Measurements from ENCODE around the gene ABCC2.

ABCC2 gene

GRCh38 chr10:99787782-99788445, 5.5 kb downstream of the ABCC2 start:
- Mint-ChIP-seq H3K4me3 (no peak overlapping the region), H3K36me3 (peaks cover 13% of the 10 kb centered on the region), H3K27me3 (no peaks in the 10 kb centered on the region), H3K27ac (no peak overlapping the region), H3K4me1 (no peaks in the 10 kb centered on the region), H3K9me3 (no peaks in the 10 kb centered on the region)

- H3K36me3 Mint-ChIP-seq, result peaks cover 17% of the 10 kb centered on the region
- no peaks in the 10 kb centered on the region for H3K9me3 Mint-ChIP-seq
- no peak overlapping the region for H3K4me3 Mint-ChIP-seq
- H3K27ac Mint-ChIP-seq, result no peak overlapping the region
- no peaks in the 10 kb centered on the region for H3K27me3 Mint-ChIP-seq
- no peaks in the 10 kb centered on the region for H3K4me1 Mint-ChIP-seq
Observed at GRCh38 chr10:99788598-99789256, 6.3 kb downstream of the ABCC2 start.

- Mint-ChIP-seq H3K4me3 (no peak overlapping the region), H3K4me1 (no peaks in the 10 kb centered on the region), H3K36me3 (peaks cover 15% of the 10 kb centered on the region), H3K27me3 (no peaks in the 10 kb centered on the region), H3K9me3 (no peaks in the 10 kb centered on the region), H3K27ac (no peak overlapping the region)
Observed at GRCh38 chr10:99791831-99792230, 9.4 kb downstream of the ABCC2 start.

GRCh38 chr10:99793819-99794218, 11.4 kb downstream of the ABCC2 start:
- H3K27me3 Mint-ChIP-seq, result no peaks in the 10 kb centered on the region
- H3K4me3 Mint-ChIP-seq, result no peak overlapping the region
- H3K27ac Mint-ChIP-seq, result no peak overlapping the region
- H3K9me3 Mint-ChIP-seq, result no peaks in the 10 kb centered on the region
- H3K4me1 Mint-ChIP-seq, result no peaks in the 10 kb centered on the region
- H3K36me3 Mint-ChIP-seq, result peaks cover 7% of the 10 kb centered on the region

- Mint-ChIP-seq H3K4me3 (no peak overlapping the region), H3K36me3 (peaks cover 4% of the 10 kb centered on the region), H3K27me3 (no peaks in the 10 kb centered on the region), H3K27ac (no peak overlapping the region), H3K4me1 (no peaks in the 10 kb centered on the region), H3K9me3 (no peaks in the 10 kb centered on the region)
Observed at GRCh38 chr10:99796928-99797327, 14.5 kb downstream of the ABCC2 start.

- H3K4me1 Mint-ChIP-seq, result no peaks in the 10 kb centered on the region
- H3K27ac Mint-ChIP-seq, result no peak overlapping the region
- H3K27me3 Mint-ChIP-seq, result no peaks in the 10 kb centered on the region
- H3K4me3 Mint-ChIP-seq, result no peak overlapping the region
- peaks cover 4% of the 10 kb centered on the region for H3K36me3 Mint-ChIP-seq
- no peaks in the 10 kb centered on the region for H3K9me3 Mint-ChIP-seq
Observed at GRCh38 chr10:99798031-99798430, 15.6 kb downstream of the ABCC2 start.

- Mint-ChIP-seq H3K4me3 (no peak overlapping the region), H3K27me3 (no peaks in the 10 kb centered on the region), H3K36me3 (no peaks in the 10 kb centered on the region)
Observed at GRCh38 chr10:99798920-99799319, 16.5 kb downstream of the ABCC2 start.

GRCh38 chr10:99799613-99800012, 17.2 kb downstream of the ABCC2 start:
- Mint-ChIP-seq H3K4me3 (no peak overlapping the region), H3K9me3 (no peaks in the 10 kb centered on the region), H3K36me3 (no peaks in the 10 kb centered on the region), H3K4me1 (no peaks in the 10 kb centered on the region), H3K27ac (no peak overlapping the region), H3K27me3 (no peaks in the 10 kb centered on the region)

More at GRCh38 chr10:99798920-99799319, 16.5 kb downstream of the ABCC2 start:
- H3K9me3 Mint-ChIP-seq, result no peaks in the 10 kb centered on the region
- no peaks in the 10 kb centered on the region for H3K4me1 Mint-ChIP-seq
- H3K27ac Mint-ChIP-seq, result no peak overlapping the region

- Mint-ChIP-seq H3K27me3 (no peaks in the 10 kb centered on the region), H3K4me3 (no peak overlapping the region), H3K9me3 (no peaks in the 10 kb centered on the region), H3K36me3 (peaks cover 4% of the 10 kb centered on the region), H3K27ac (no peak overlapping the region), H3K4me1 (no peaks in the 10 kb centered on the region)
Observed at GRCh38 chr10:99804471-99804870, 22.0 kb downstream of the ABCC2 start.

GRCh38 chr10:99805190-99805589, 22.8 kb downstream of the ABCC2 start:
- Mint-ChIP-seq H3K4me1 (no peaks in the 10 kb centered on the region), H3K27me3 (no peaks in the 10 kb centered on the region), H3K36me3 (peaks cover 6% of the 10 kb centered on the region), H3K27ac (no peak overlapping the region), H3K9me3 (no peaks in the 10 kb centered on the region), H3K4me3 (no peak overlapping the region)

- no peak overlapping the region for H3K27ac Mint-ChIP-seq
- H3K4me3 Mint-ChIP-seq, result no peak overlapping the region
- H3K27me3 Mint-ChIP-seq, result no peaks in the 10 kb centered on the region
- H3K36me3 Mint-ChIP-seq, result peaks cover 8% of the 10 kb centered on the region
- H3K4me1 Mint-ChIP-seq, result no peaks in the 10 kb centered on the region
- no peaks in the 10 kb centered on the region for H3K9me3 Mint-ChIP-seq
Observed at GRCh38 chr10:99806091-99806490, 23.7 kb downstream of the ABCC2 start.

GRCh38 chr10:99807786-99808185, 25.3 kb downstream of the ABCC2 start:
- Mint-ChIP-seq H3K4me1 (no peaks in the 10 kb centered on the region), H3K27me3 (no peaks in the 10 kb centered on the region), H3K9me3 (no peaks in the 10 kb centered on the region), H3K36me3 (peaks cover 8% of the 10 kb centered on the region), H3K4me3 (no peak overlapping the region), H3K27ac (no peak overlapping the region)

- peaks cover 8% of the 10 kb centered on the region for H3K36me3 Mint-ChIP-seq
- H3K4me1 Mint-ChIP-seq, result no peaks in the 10 kb centered on the region
- no peak overlapping the region for H3K4me3 Mint-ChIP-seq
- H3K27me3 Mint-ChIP-seq, result no peaks in the 10 kb centered on the region
- H3K9me3 Mint-ChIP-seq, result no peaks in the 10 kb centered on the region
- H3K27ac Mint-ChIP-seq, result no peak overlapping the region
Observed at GRCh38 chr10:99808270-99808669, 25.8 kb downstream of the ABCC2 start.

GRCh38 chr10:99809481-99809880, 27.0 kb downstream of the ABCC2 start:
- Mint-ChIP-seq H3K27ac (no peak overlapping the region), H3K36me3 (peaks cover 8% of the 10 kb centered on the region), H3K27me3 (no peaks in the 10 kb centered on the region), H3K9me3 (no peaks in the 10 kb centered on the region), H3K4me3 (no peak overlapping the region), H3K4me1 (no peaks in the 10 kb centered on the region)

GRCh38 chr10:99809931-99810615, 27.6 kb downstream of the ABCC2 start:
- no peak overlapping the region for H3K4me3 Mint-ChIP-seq
- no peaks in the 10 kb centered on the region for H3K4me1 Mint-ChIP-seq
- H3K27me3 Mint-ChIP-seq, result no peaks in the 10 kb centered on the region
- H3K36me3 Mint-ChIP-seq, result peaks cover 8% of the 10 kb centered on the region
- H3K9me3 Mint-ChIP-seq, result no peaks in the 10 kb centered on the region
- no peak overlapping the region for H3K27ac Mint-ChIP-seq

GRCh38 chr10:99812177-99812576, 29.7 kb downstream of the ABCC2 start:
- Mint-ChIP-seq H3K9me3 (no peaks in the 10 kb centered on the region), H3K4me3 (no peak overlapping the region), H3K27ac (no peak overlapping the region), H3K36me3 (peaks cover 7% of the 10 kb centered on the region), H3K27me3 (no peaks in the 10 kb centered on the region), H3K4me1 (no peaks in the 10 kb centered on the region)
